PC-9 (cell line): Measurements from ENCODE around the gene TSHZ2.

Experiments used
- EZH2 ChIP-seq: fragments of 200-600 bp; sonication (generic); IDR thresholded peaks from 2 replicates; pipeline ENCODE4 v1.8.0; 2017; ENCODE audit warnings: antibody characterized with exemption, low read depth
- TF ChIP-seq, protein P1 (sequence below): fragments of 200-600 bp; sonication (generic); conservative IDR thresholded peaks from 2 replicates; pipeline ENCODE4 v1.6.1; 2017; ENCODE audit warnings: mixed run types, antibody characterized with exemption, mild to moderate bottlenecking, moderate library complexity

DNA sequence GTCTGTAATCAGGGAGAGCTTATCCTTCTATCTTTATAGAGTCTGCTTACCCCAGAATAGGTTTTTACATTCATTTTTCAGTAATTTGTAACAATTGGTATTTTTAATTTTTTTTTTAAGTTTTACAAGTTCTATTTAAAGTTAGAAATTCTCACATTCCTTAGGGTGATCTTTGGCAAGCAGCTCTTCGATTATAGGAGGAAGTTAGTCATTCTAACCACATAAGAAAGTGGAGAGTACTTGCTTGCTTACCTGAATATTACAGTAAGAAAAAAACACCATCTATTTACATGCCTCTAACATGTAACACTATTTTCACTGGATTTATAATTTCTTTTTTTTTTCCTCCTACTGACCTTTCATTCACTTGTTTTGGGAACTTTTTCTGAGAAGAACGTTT lies 6.7 kb downstream of the TSHZ2 start:
- no peak for TF ChIP-seq EZH2
- TF ChIP-seq, protein P1, sequence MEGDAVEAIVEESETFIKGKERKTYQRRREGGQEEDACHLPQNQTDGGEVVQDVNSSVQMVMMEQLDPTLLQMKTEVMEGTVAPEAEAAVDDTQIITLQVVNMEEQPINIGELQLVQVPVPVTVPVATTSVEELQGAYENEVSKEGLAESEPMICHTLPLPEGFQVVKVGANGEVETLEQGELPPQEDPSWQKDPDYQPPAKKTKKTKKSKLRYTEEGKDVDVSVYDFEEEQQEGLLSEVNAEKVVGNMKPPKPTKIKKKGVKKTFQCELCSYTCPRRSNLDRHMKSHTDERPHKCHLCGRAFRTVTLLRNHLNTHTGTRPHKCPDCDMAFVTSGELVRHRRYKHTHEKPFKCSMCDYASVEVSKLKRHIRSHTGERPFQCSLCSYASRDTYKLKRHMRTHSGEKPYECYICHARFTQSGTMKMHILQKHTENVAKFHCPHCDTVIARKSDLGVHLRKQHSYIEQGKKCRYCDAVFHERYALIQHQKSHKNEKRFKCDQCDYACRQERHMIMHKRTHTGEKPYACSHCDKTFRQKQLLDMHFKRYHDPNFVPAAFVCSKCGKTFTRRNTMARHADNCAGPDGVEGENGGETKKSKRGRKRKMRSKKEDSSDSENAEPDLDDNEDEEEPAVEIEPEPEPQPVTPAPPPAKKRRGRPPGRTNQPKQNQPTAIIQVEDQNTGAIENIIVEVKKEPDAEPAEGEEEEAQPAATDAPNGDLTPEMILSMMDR: no peak
